Measurements from ENCODE around the gene EFHC1. TPM values are rescaled to one million over a fixed set of nuclear protein-coding genes. Genes with fewer than 3 reads are reported as not detected.

The EFHC1 gene
- polyA plus RNA-seq, 1 donor from 2014 or later = 173 TPM

- no peak overlapping the region for H3K4me3 ChIP-seq (ENCODE audit: low read length)
- no peaks in the 10 kb centered on the region for H3K9me3 ChIP-seq (ENCODE audit: low read length)
- TF ChIP-seq POLR2AphosphoS5 (IDR thresholded peaks at IDR 0.05) (no peak), MXI1 (conservative IDR thresholded peaks at IDR 0.05; ENCODE audit: poor library complexity, severe bottlenecking) (no peak), TAF1 (IDR thresholded peaks at IDR 0.05; ENCODE audit: low read depth) (no peak), EP300 (conservative IDR thresholded peaks at IDR 0.05; ENCODE audit: poor library complexity, severe bottlenecking) (no peak), REST (IDR thresholded peaks at IDR 0.05; ENCODE audit: borderline replicate concordance) (no peak), CTCF (IDR thresholded peaks at IDR 0.05; ENCODE audit: poor library complexity, severe bottlenecking) (no peak), EZH2 (IDR thresholded peaks at IDR 0.05; ENCODE audit: borderline replicate concordance, insufficient read depth, low read length, poor library complexity, severe bottlenecking) (no peak), SMC3 (conservative IDR thresholded peaks at IDR 0.05; ENCODE audit: poor library complexity) (no peak), RAD21 (conservative IDR thresholded peaks at IDR 0.05) (no peak)
- no peaks in the 10 kb centered on the region for H3K36me3 ChIP-seq (ENCODE audit: insufficient read depth, low read length)
- no peaks in the 10 kb centered on the region for H3K79me2 ChIP-seq (replicated peaks; ENCODE audit: insufficient read depth, low read length)
- H3F3A ChIP-seq (ENCODE audit: insufficient read depth, low read length, poor library complexity, severe bottlenecking) = no peaks in the 10 kb centered on the region
- no peaks in the 10 kb centered on the region for H4K20me1 ChIP-seq (ENCODE audit: insufficient read depth)
- no peaks in the 10 kb centered on the region for H3K27me3 ChIP-seq (ENCODE audit: insufficient read depth, low read depth, low read length)
- H3K27ac ChIP-seq (ENCODE audit: low read length) = no peak overlapping the region
- H3K4me2 ChIP-seq (ENCODE audit: low read length) = no peak overlapping the region
- H3K9me2 ChIP-seq (ENCODE audit: insufficient read depth, low read length) = no peaks in the 10 kb centered on the region
- H2AFZ ChIP-seq (ENCODE audit: low read depth, low read length) = no peak overlapping the region
- no peak overlapping the region for H3K9ac ChIP-seq (ENCODE audit: low read length)
Observed at GRCh38 chr6:52393780-52394179, 26.4 kb upstream of the EFHC1 start.

- no peak overlapping the region for H3K9ac ChIP-seq (ENCODE audit: low read length)
- H2AFZ ChIP-seq (ENCODE audit: low read depth, low read length) = no peak overlapping the region
- H3K36me3 ChIP-seq (ENCODE audit: insufficient read depth, low read length) = no peaks in the 10 kb centered on the region
- H3K9me2 ChIP-seq (ENCODE audit: insufficient read depth, low read length) = no peaks in the 10 kb centered on the region
- no peaks in the 10 kb centered on the region for H4K20me1 ChIP-seq (ENCODE audit: insufficient read depth)
- H3K9me3 ChIP-seq (ENCODE audit: low read length) = no peaks in the 10 kb centered on the region
- H3K4me3 ChIP-seq (ENCODE audit: low read length) = no peak overlapping the region
- no peak overlapping the region for H3K27ac ChIP-seq (ENCODE audit: low read length)
- TF ChIP-seq POLR2AphosphoS5 (IDR thresholded peaks at IDR 0.05) (no peak), SMC3 (conservative IDR thresholded peaks at IDR 0.05; ENCODE audit: poor library complexity) (no peak), MXI1 (conservative IDR thresholded peaks at IDR 0.05; ENCODE audit: poor library complexity, severe bottlenecking) (no peak), RAD21 (conservative IDR thresholded peaks at IDR 0.05) (no peak), REST (IDR thresholded peaks at IDR 0.05; ENCODE audit: borderline replicate concordance) (no peak), EZH2 (IDR thresholded peaks at IDR 0.05; ENCODE audit: borderline replicate concordance, insufficient read depth, low read length, poor library complexity, severe bottlenecking) (no peak), EP300 (conservative IDR thresholded peaks at IDR 0.05; ENCODE audit: poor library complexity, severe bottlenecking) (no peak), CTCF (IDR thresholded peaks at IDR 0.05; ENCODE audit: poor library complexity, severe bottlenecking) (no peak), TAF1 (IDR thresholded peaks at IDR 0.05; ENCODE audit: low read depth) (no peak)
- H3K27me3 ChIP-seq (ENCODE audit: insufficient read depth, low read depth, low read length) = no peaks in the 10 kb centered on the region
- H3K79me2 ChIP-seq (replicated peaks; ENCODE audit: insufficient read depth, low read length) = no peaks in the 10 kb centered on the region
- H3K4me2 ChIP-seq (ENCODE audit: low read length) = no peak overlapping the region
- no peaks in the 10 kb centered on the region for H3F3A ChIP-seq (ENCODE audit: insufficient read depth, low read length, poor library complexity, severe bottlenecking)
Observed at GRCh38 chr6:52394251-52394666, 25.9 kb upstream of the EFHC1 start.

All from neural cell (in vitro differentiated cells).